OCI-M2 (cell line): Measurements from ENCODE around the gene POLRMT.

Experiments
- DNase-seq: peaks from one replicate; lab custom pipeline; 2025; ENCODE audit not compliant: unreplicated experiment; lab: John Stamatoyannopoulos, UW

Gene POLRMT

DNA sequence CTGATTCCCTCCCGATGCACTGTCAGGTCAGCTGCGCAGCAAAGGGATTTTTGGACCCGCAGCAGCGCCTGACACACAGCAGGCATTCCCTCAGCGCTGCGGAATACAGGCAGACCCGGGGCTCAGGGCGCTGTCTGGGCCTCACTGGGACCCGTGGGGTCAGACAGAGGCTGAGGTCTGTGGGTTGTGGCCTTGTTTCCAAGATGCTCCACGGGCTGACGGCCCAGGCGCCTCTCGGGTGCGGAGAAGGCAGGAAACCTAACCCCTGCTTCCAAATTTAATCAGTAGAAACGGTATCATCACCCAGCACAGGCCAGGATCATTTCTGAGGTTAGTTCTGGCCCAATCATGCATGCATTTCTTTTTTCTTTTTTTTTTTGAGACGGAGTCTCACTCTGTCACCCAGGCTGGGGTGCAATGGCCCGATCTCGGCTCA is 30.4 kb upstream of the POLRMT start:
- no peak for DNase-seq

DNA sequence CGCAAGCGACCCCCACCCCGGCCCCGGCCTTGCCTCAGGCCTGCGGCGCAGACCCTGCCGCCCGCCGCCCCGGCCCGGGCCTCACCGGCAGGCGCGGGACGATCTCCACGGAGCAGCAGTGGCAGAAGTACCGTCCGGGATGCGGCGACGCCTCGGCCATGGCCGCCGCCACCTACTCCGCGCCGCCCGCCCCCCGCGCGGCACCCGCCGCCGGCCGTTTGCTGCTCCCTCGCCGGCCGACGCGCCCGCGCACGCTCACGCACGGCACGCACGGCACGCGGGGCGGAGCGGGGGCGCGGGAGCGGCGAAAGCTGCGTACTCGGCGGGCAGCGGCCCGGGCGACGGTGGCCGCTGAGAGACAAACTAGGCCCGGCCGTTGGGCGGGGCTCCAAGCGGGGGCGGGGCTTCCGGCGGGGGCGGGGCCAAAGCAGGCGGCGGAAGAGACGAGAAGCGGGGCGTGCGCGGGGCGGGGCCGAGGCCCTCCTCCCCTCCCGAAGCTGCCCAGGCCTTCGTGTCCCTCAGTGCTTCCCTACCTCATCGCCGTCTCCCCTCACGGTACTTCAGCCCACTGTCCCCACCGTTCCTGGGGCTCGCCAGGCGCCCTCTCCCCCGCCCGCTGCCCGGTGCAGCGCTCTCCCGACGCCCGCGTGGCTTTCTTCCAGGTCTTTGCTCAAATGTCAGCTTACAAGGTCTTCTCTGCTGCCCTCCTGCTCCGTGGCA is 29.8 kb upstream of the POLRMT start, which contains the start of gene RNF126:
TSS of gene RNF126 (minus strand) at position 253 of the 720 bp plus-strand sequence. CDS start at position 160, 93 bp downstream.
- DNase-seq, result peak; percentile 12

DNA sequence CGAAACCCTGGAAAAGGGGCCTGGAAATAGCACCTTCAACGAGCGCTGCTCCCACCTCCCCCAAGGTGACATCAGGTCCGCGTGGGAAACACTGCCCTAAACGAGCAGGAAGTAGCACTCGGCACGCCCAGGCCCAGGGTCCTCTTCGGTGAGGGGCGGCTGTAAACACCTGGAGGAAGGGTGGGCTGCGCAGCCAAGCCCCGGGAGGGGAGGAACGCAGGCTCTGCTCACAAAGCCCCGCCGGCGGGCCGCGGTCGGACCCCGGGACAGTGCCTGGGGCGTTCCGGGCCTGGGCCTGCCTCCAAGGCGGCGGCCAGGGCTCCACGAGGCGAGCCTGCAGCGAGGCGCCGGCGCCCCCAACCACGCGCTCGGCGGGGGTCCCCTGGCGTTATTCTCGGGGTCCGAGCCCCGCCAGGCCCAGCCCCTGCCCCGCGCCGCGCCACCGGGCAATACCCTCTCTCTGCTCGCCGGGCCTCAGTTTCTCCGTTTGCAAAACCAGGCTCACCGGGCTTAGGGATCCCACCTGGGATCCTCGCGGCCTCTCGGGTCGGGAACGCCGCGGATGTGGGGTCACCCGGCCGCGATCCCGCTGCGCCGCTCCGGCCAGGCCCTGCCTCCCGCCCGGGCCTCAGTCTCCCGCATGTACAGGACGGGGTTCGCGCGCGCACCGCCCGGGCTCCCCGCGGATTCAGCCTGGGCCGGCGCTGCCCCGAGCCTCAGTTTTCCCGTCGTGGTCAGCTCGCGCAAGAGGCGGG is 29.0 kb upstream of the POLRMT start:
- DNase-seq, result no peak

DNA sequence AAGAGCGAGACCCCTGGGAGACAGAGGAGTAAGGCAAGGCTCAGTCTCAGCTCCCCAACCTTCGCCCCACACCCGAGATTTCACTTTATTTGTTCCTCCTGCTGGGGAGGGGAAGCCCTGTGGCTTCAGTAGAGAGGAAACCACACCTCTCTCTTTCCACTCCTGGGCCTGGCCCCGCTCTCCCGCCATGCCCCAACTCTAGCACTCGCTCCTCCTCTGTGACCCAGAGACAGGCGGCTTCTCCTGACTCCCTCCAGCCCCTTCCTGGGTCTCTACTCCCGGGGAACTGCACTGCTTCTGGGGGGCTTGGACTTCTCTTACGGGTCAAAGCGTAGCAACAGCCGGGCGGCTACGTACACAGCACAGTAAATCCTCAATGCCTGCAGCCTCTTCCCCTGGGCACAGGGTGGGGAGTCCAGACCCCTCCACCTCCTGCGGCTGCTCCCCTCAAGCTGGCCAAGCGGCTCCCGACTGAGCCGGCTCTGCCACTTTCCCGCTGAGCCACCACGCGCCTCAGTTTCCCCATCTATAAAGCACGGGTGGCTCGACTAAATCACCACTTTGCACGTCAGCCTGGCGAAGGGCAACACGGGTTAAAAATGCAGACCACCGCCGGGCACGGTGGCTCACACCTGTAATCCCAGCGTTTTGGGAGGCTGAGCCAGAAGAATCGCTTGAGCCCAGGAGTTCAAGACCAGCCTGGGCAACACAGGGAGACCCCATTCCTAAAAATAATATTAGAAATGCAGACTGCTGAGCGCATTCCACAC is 28.3 kb upstream of the POLRMT start:
- DNase-seq, result no peak

DNA sequence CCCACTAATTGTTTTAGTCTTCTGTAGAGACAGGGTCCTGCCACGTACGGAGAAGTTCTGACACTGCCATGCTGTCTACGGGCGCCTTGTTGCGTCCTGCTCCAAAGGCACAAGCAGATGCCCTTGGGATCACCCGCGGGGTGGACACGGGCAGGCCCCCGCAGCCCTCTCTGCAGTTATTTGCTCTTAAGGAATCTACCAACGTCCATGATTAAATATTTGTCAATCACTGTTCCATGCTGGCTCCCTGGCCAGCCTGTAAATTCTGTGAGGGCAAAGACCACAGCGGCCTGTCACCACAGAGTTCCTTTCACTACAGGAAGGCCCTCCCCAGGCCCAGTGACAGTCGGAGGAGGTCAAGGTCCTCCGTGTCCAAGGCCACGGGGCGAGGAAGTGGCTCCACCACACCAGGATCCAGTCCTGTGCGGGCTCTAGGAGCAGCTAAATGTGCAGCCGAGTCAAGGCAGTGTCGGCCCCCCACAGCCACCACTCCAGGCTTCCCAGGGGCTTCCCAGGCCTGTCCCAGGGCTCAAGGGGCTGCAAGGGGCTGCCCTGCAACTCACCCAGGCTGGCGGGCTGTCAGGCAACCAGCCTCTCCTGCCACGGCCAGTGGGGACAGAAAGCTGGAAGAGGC is 27.6 kb upstream of the POLRMT start:
- no peak for DNase-seq

DNA sequence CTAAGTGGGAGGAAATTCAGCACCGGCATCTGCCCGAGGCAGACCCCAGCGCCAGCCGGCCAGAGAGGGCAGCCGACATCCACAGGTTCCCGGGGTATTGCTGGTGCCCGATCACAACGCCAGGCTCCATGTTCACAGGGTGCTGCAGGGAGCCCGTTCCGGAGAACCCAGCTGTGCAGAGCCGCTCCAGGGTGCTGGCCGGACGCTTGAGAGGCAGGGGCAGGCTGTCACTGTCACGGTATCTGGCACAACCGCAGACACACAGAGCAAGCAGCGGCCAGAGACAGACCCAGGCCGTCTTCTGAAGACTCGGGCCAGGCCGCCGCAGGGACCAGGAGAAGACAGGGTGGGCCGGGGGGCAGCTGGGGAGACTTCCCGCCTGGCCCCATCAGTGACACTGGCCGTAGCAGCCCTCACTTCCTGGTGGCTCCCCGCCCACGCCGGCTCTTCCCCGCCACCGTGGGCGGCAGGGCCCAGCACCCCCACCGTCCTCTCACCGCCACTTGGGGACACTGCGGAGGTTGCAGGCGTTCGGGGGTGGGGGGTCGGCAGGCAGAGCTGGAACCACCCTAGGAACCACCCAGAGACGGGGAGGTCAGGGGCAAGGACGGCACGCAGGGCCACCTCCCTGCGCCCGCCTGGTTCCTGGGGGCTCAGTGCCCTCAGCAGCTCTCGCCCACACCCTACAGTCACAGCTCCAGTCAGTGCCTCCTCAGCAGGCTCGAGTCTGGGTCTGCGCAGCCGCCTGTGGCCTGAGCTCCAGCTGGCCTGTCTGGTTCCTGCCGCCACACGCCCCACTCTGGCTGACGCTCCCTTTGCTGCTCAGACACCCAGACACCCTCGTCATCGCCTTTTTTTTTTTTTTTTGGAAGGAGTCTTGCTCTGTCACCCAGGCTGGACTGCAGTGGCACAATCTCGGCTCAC is 25.8 kb upstream of the POLRMT start:
- DNase-seq, result no peak

DNA sequence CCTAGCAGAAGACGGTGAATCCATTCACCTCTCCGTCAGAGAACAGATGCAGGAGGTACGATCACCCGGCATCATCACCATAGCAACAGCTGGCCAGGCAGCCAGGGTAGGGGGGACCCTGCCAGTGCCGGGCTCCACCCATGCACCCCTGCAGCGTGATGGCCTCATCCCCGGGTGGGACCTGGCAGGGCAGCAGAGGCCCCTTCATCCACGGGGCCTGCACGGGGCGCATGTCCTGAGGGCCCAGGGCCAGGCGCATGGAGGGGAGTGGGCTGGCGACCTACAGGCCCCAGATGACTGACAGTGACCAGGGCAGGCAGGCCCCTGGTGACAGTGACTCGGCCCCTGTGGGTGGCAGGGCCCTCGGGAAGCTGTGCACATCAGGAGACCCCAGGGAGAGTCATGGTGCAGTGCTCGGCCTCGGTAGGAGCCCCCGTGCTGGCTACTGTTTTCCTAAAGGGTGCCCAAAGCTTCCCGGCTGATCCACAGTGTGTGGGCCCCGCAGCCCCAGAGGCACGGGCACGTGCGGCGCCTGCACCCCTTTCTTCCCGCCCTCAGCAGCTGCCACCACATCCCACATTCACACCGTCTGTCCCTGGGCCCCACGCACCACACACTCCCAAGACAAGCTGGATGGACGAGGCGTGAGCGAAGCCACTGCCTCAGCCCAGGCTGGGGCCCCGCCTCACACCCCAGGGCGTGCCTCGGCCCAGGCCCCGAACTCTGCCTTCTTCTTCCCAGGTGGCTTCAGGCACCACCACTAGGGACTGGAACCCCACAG is 24.9 kb upstream of the POLRMT start:
- DNase-seq, result no peak

DNA sequence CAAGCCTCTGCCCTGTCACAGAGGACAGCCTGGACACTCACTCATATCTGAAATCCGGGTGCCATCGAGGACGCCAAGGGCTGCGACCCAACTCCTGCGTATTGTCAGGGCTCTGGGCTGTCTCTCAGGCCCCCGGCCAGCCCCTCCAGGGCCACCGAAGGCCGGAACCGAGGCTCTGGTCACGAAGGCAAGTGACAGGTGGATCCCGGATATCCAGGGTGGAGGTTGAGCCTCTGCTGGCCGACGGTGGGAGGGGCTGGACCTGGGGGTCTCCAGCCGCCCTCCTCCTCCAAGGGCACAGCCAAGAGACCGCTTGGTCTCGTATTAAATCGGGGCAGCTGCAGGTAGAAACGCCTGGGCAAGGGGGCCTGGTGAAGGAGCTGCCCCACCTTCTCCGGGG is 24.3 kb upstream of the POLRMT start:
- no peak for DNase-seq

DNA sequence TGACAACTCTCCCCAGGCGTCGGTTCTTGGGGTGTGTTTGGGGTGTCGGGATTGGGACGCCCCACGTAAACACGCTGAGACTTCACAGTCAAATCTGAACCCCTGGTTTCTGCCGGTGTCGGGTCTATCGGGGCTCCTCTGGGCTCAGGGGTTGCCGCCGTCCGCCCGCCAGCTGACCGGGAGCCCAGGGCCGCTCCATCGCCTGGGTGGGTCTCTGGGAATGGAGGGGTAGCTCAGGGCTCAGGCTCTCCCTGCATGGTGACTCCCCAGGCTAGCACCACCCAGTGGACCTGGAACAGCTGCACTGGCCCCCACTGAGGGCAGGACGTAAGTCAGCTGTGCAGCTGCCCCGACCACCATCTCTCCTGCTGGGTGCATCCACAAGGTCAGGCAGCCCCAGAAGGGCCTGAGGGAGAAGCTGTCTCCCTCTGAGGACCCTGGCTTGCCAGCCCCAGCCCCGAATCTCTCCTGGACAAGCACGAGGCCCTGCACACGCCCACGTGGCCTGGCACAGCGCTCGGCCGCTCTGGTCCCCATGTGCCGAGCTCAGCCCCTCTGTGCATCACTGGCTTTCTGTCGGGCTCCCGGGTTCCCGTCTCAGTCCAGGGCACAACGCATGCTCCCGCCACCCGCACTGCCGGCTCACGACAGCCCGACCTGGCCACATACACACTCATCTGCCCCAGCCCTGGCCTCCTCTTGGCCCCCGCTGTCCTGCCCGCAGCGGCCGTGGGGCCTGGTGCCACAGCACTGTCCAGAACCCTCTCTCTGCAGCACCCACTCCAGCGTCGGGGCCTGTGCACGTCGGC is 23.6 kb upstream of the POLRMT start:
- DNase-seq, result no peak

DNA sequence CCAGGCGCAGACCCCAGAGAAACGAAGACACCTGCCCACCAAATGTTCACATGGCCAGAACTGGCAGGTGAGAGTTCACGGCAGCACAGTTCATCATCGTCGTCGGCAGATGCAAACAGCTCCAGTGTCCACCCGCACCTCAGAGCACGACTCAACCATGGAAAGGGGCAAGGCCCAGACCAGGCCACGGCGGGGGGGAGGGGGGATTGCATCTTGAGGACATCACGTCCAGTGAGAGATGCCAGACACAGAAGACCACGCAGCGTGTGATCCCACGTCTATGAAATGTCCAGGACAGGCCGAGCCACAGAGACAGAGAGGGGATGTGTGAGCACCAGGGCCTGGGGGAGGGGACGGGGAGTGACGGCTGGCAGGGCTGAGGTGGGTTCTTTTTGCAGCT is 22.4 kb upstream of the POLRMT start:
- no peak for DNase-seq

DNA sequence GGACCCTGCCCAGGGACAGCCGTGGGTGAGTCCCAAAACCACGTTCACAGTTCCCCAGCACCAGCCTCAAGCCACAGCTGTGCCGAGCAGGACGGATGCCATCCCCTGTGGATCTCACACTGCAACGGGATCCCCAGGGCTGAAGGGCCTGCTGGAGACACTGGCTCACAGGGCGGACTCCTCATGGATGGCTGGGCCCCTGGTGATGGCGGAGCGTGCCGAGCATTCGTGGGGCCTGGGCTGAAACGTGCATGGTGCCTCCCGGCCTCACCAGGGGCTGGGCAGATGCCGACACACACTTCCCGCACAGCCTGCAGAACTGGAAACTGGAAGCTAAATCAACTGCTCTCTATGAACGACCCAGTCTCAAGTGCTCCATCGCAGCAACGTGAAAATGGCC is 20.1 kb upstream of the POLRMT start:
- DNase-seq, result no peak

DNA sequence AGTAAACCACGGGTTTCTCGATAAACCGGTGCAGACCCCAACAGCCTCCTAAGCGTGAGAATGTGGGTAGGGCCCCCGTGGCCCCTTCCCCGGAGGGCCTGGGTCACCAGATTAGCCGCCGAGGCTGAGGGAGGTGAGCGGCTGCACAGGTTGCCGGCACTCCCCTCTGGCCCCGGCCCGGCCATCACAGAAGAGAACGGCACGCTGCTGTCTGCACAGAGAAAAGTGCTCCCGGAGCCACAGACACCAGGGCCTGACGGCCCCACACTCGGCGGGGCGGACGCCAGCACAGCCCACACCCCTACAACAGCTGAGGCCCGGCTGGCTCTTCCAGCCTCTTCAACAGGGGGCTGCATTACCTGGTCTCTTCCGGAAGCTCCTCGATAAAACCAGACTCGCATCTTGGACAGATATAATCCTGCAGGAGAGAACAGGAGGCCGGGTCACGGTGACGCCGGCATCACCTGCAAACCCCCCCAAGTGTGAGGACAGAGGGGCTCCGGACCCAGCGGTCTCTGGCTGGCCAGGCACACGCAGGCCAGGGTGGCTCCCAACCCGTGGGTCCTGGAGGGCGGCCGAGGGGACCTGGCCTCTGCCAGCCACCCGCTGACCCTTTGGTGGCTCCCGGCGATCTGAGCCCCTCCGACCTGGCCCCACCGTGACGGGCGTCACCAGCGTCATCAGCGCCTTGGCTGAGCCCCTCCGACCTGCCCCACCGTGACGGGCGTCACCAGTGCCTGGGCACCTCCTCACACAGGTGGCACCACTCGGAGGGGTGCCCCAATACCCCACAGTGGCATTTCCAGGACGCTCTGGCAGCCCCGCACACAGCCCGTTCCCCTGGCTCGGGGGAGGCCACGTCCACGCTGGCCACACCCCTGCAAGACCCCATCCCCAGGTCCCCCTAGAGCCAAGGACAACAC is 19.4 kb upstream of the POLRMT start:
- no peak for DNase-seq

DNA sequence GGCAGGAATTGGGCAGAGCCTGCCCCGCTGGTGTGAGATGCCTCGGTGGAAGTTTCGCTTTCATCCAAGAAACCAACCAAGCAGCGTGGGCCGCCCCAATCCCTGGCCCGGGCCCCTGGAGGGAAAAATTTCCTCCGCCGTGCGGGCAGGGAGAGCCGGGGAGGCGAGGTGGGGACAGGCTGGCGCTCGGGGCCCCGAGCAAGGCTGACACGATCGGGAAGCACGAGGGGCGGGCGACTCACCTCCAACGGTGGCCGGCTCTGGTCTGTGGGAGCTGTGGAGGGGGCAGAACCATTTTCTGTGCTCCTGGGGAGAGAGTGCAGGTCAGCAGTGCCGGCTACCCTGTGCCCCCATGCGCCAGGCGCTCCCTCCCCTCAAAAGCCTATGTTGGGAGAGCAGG is 18.7 kb upstream of the POLRMT start:
- DNase-seq, result no peak

DNA sequence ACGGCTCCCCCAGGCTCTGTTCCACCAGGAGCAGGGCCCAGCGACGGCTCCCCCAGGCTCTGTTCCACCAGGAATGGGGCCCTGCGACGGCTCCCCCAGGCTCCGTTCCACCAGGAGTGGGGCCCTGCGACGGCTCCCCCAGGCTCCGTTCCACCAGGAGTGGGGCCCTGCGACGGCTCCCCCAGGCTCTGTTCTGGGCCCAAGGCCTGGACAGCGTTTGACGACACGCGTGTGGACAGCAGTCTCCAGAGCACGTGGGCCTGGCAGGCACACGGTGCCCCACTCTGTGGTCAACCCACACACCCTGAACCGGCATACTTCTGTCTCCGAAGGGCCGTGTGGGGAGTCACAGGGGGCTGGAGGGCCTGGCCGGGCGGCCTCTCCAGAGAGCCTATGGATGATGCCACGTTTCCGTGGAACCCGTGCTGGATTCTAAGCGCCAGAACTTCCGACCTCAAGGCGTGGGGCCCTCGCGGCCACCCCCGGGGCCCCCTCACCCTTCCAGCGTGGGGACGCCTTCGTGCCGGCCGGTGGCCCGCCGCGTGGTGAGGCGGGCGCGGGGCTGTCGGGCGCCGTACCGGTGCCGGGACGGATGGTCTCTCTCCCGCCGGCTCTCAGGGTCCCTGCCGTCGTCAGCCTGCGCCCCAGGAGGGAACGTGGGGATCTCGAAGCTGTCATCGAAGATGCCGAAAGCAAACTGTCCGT is 17.9 kb upstream of the POLRMT start:
- no peak for DNase-seq

DNA sequence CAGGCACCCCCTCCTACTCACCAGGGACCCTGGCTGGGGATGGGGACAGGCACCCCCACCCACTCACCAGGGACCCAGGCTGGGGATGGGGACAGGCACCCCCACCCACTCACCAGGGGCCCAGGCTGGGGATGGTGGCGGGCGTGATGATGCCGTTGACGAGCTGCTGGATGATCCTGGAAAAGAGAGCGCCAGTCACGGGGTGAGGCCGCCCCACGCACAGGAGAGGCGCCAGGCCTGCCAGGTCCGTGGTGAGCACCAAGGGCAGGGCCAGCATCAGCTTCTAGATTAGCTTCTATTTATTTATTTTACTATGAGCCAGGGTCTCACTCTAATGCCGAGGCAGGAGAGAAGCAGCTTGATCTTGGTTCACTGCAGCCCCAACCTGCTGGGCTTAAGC is 16.8 kb upstream of the POLRMT start:
- DNase-seq, result no peak

DNA sequence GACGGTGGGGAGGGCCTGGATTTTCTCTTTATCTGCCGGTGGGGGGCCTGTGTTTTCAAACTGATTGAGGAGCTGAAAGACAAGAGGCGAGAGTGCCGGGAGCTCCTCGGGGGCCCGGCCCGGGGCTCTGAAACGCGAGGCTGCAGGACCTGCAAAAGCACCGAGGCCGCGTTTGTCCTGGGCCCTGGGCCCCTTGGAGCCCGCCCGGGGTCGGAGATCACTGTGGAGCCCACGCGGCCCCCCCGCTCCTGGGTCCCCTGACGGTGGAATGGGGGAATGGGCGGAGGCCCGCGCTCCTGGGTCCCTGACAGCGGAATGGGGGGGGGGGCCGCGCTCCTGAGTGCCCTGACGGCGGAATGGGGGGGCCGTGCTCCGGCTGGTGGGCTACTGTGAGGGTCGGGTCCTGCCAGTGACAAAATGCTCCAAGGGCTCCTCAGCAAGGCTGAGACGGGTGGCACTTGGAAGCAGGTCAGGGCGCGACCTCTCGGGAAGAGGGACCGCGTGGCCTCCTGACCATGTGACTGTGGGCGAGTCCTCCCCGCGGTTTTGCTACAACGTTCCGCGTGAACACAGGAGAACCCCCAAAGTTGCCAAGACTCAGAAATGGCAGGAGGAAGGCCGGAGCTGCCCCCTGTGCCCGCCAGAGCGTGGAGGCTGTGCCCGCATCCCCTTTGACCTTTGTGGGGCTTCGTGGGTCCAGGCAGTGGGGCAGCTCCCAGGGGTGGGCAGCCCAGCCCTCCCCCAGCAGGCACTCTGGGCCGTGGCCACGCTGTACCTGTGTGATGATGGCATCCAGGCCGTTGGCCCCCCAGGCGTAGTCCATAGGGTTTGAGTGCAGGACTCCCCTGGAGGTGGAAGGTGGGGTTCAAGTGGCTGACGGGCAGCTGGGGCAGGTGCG is 15.8 kb upstream of the POLRMT start:
- no peak for DNase-seq
